ENCODE results near the gene UBE3C.

Gene UBE3C

DNA sequence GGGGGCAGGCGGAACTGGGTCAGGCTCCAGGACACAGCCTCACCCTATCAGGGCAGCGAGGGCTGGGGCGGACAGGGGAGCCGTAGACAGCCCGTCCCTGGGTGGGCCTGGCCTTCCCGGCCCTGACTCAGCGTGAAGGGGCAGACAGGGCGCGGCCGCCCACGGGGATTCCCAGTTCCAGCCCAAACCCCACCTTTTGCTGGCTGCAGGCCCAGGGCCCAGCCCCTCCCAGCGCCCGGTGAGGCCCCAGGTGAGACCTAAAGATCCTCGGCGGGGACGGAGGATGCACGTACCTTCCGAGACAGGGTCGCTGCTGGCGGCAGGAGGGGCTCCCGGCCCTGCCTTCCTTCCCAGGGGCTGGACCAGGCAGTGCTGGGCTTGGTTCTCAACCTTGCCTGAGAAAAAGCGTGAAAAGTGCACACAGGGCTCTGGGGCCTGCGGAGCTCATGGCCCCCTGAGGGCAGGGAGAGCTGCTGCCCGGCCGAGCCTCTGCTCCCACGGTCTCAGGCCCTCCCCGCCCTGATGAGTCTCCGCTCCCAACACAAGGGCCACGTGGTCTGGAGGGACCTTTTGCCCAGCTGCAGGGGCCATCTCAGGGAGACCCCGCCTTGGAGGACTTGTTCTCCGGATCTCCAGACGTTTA, 154.2 kb downstream of the UBE3C start:
- TF ChIP-seq EZH2 (IDR thresholded peaks at IDR 0.05; ENCODE audit: borderline replicate concordance, low read length), result no peak
- TF ChIP-seq, protein P1, sequence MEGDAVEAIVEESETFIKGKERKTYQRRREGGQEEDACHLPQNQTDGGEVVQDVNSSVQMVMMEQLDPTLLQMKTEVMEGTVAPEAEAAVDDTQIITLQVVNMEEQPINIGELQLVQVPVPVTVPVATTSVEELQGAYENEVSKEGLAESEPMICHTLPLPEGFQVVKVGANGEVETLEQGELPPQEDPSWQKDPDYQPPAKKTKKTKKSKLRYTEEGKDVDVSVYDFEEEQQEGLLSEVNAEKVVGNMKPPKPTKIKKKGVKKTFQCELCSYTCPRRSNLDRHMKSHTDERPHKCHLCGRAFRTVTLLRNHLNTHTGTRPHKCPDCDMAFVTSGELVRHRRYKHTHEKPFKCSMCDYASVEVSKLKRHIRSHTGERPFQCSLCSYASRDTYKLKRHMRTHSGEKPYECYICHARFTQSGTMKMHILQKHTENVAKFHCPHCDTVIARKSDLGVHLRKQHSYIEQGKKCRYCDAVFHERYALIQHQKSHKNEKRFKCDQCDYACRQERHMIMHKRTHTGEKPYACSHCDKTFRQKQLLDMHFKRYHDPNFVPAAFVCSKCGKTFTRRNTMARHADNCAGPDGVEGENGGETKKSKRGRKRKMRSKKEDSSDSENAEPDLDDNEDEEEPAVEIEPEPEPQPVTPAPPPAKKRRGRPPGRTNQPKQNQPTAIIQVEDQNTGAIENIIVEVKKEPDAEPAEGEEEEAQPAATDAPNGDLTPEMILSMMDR (IDR thresholded peaks at IDR 0.05; ENCODE audit: low read length), result no peak
- Histone ChIP-seq H2AFZ (ENCODE audit: low read length) (no peak overlapping the region), H3K9me3 (ENCODE audit: low read length) (no peaks in the 10 kb centered on the region), H3K36me3 (ENCODE audit: insufficient read depth, low read length) (peaks cover 6% of the 10 kb centered on the region; the same call in 1 of the 2 replicates), H3K9ac (ENCODE audit: low read length) (no peak overlapping the region), H4K20me1 (ENCODE audit: insufficient read depth, low read length) (no peaks in the 10 kb centered on the region), H3F3A (ENCODE audit: insufficient read depth, low read length) (no peaks in the 10 kb centered on the region), H3K4me1 (ENCODE audit: insufficient read depth, low read length, severe bottlenecking) (peaks cover 9% of the 10 kb centered on the region), H3K4me3 (ENCODE audit: low read depth, low read length, poor library complexity, severe bottlenecking) (no peak overlapping the region), H3K79me2 (ENCODE audit: insufficient read depth, low read length) (no peaks in the 10 kb centered on the region), H3K27me3 (ENCODE audit: insufficient read depth, low read length) (peaks cover 34% of the 10 kb centered on the region; the same call in 1 of the 2 replicates), H3K27ac (ENCODE audit: low read depth, low read length, poor library complexity, severe bottlenecking) (no peak overlapping the region), H3K4me2 (ENCODE audit: low read length) (no peak overlapping the region), H3K9me2 (ENCODE audit: low read depth, low read length) (no peaks in the 10 kb centered on the region)

DNA sequence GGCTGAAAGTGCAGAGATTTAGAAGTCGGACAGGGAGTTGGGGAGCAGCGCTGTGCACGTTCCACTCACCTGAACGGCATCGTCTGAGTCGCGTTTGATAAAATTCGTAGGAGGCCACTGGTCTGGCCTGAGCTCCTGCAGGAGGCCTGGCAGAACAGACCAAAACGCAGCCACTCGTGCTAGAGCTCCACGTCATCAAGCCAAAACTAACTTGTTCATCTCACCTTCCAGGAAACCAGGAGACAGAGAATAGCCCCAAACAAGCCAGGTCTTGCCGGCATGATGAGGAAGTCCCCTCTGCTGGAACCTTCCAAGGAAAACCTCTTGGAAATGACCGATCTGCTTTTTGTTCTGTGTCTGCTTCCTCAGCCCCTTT, 154.7 kb downstream of the UBE3C start:
- no peaks in the 10 kb centered on the region for H3K79me2 ChIP-seq (ENCODE audit: insufficient read depth, low read length)
- no peak overlapping the region for H2AFZ ChIP-seq (ENCODE audit: low read length)
- no peaks in the 10 kb centered on the region for H3K9me3 ChIP-seq (ENCODE audit: low read length)
- peaks cover 6% of the 10 kb centered on the region; the same call in 1 of the 2 replicates for H3K36me3 ChIP-seq (ENCODE audit: insufficient read depth, low read length)
- H3K4me2 ChIP-seq (ENCODE audit: low read length), result no peak overlapping the region
- peaks cover 9% of the 10 kb centered on the region for H3K4me1 ChIP-seq (ENCODE audit: insufficient read depth, low read length, severe bottlenecking)
- H3K9ac ChIP-seq (ENCODE audit: low read length), result no peak overlapping the region
- no peak overlapping the region for H3K4me3 ChIP-seq (ENCODE audit: low read depth, low read length, poor library complexity, severe bottlenecking)
- no peaks in the 10 kb centered on the region for H3F3A ChIP-seq (ENCODE audit: insufficient read depth, low read length)
- H3K27me3 ChIP-seq (ENCODE audit: insufficient read depth, low read length), result peaks cover 30% of the 10 kb centered on the region; the same call in 1 of the 2 replicates
- no peak overlapping the region for H3K27ac ChIP-seq (ENCODE audit: low read depth, low read length, poor library complexity, severe bottlenecking)
- no peaks in the 10 kb centered on the region for H4K20me1 ChIP-seq (ENCODE audit: insufficient read depth, low read length)
- H3K9me2 ChIP-seq (ENCODE audit: low read depth, low read length), result no peaks in the 10 kb centered on the region
- TF ChIP-seq, protein P1 (IDR thresholded peaks at IDR 0.05; ENCODE audit: low read length), result no peak
- TF ChIP-seq EZH2 (IDR thresholded peaks at IDR 0.05; ENCODE audit: borderline replicate concordance, low read length), result no peak

DNA sequence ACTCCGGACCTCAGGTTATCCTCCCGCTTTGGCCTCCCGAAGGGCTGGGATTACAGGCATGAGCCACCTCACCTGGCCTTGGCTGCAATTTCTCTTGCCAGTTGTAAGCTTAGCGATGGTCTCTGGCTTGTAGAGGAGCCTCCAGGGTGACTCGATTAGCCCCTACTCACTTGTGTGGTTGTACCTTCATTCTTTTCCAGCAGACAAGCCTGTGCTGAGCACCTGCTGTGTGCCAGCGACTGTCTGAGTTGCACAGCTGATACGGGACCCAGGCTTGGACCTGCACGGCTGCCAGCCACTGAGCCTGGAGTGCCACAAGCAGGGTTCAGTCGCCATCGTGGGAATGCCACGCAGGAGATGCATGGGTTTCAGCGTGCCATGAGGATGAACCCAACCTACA, 156.0 kb downstream of the UBE3C start:
- no peak overlapping the region for H2AFZ ChIP-seq (ENCODE audit: low read length)
- no peak for TF ChIP-seq EZH2 (IDR thresholded peaks at IDR 0.05; ENCODE audit: borderline replicate concordance, low read length)
- TF ChIP-seq, protein P1 (IDR thresholded peaks at IDR 0.05; ENCODE audit: low read length), result no peak
- no peak overlapping the region for H3K4me2 ChIP-seq (ENCODE audit: low read length)
- no peaks in the 10 kb centered on the region for H3K9me2 ChIP-seq (ENCODE audit: low read depth, low read length)
- no peak overlapping the region for H3K9ac ChIP-seq (ENCODE audit: low read length)
- peaks cover 18% of the 10 kb centered on the region; the same call in 1 of the 2 replicates for H3K27me3 ChIP-seq (ENCODE audit: insufficient read depth, low read length)
- H3K36me3 ChIP-seq (ENCODE audit: insufficient read depth, low read length), result no peaks in the 10 kb centered on the region
- no peaks in the 10 kb centered on the region for H4K20me1 ChIP-seq (ENCODE audit: insufficient read depth, low read length)
- H3F3A ChIP-seq (ENCODE audit: insufficient read depth, low read length), result no peaks in the 10 kb centered on the region
- no peaks in the 10 kb centered on the region for H3K9me3 ChIP-seq (ENCODE audit: low read length)
- H3K4me1 ChIP-seq (ENCODE audit: insufficient read depth, low read length, severe bottlenecking), result peaks cover 10% of the 10 kb centered on the region
- no peak overlapping the region for H3K4me3 ChIP-seq (ENCODE audit: low read depth, low read length, poor library complexity, severe bottlenecking)
- no peaks in the 10 kb centered on the region for H3K79me2 ChIP-seq (ENCODE audit: insufficient read depth, low read length)
- H3K27ac ChIP-seq (ENCODE audit: low read depth, low read length, poor library complexity, severe bottlenecking), result no peak overlapping the region

Measured in OCI-LY1 (cell line).